Fibroblast of lung (primary cell): ENCODE measurements around the gene ABCF3. TPM values are rescaled to one million over a fixed set of nuclear protein-coding genes. Genes with fewer than 3 reads are reported as not detected.
A peak's percentile ranks its signal among the peaks of the same experiment; 100 is the strongest.

Experiments
- DNase-seq, 2 donors: peaks; one replicate each; pipeline versions ENCODE4 v3.0.0 to v3.0.0-alpha.2; 2010; ENCODE audit warnings: low read depth in 2 of 2
- H2AFZ ChIP-seq: 2 replicates; pipeline ENCODE4 v1.5.1; 2012; ENCODE audit warnings: low read length, control low read depth, inconsistent platforms
- H3K27ac ChIP-seq: 2 replicates; pipeline ENCODE4 v1.5.1; 2011; ENCODE audit warnings: low read length, control low read depth; ENCODE audit not compliant: insufficient read depth
- H3K27me3 ChIP-seq: 2 replicates; pipeline ENCODE4 v1.5.1; 2011; ENCODE audit warnings: mild to moderate bottlenecking, low read length; ENCODE audit not compliant: control insufficient read depth, insufficient read depth
- H3K36me3 ChIP-seq: 2 replicates; pipeline ENCODE4 v1.5.1; 2011; ENCODE audit warnings: low read length; ENCODE audit not compliant: control insufficient read depth, insufficient read depth
- H3K4me1 ChIP-seq: 2 replicates; pipeline ENCODE4 v1.5.1; 2011; ENCODE audit warnings: low read length; ENCODE audit not compliant: control insufficient read depth, insufficient read depth; ENCODE audit errors: extremely low read depth
- H3K4me2 ChIP-seq: 2 replicates; pipeline ENCODE4 v1.5.1; 2011; ENCODE audit warnings: low read length, control low read depth; ENCODE audit not compliant: insufficient read depth; ENCODE audit errors: extremely low read depth
- H3K4me3 ChIP-seq, 4 experiments: fragments of 200-600 bp in 1 of 4; sonication (generic) in 1 of 4; replicated peaks in 1 of 4; 2 replicates each; pipeline ENCODE4 v1.5.1; 2011 to 2016; ENCODE audit warnings: low read length in 4 of 4, low read depth in 3 of 4, mild to moderate bottlenecking in 3 of 4, control low read depth in 2 of 4, inconsistent platforms in 1 of 4, mixed read lengths in 1 of 4; ENCODE audit not compliant: insufficient read depth in 1 of 4; ENCODE audit errors: control extremely low read depth in 1 of 4
- H3K79me2 ChIP-seq: 2 replicates; pipeline ENCODE4 v1.5.1; 2012; ENCODE audit warnings: mild to moderate bottlenecking, low read length, inconsistent platforms; ENCODE audit not compliant: control insufficient read depth, insufficient read depth
- H3K9ac ChIP-seq: 2 replicates; pipeline ENCODE4 v1.5.1; 2011; ENCODE audit warnings: mild to moderate bottlenecking, low read length, control low read depth; ENCODE audit not compliant: insufficient read depth
- H3K9me3 ChIP-seq: 2 replicates; pipeline ENCODE4 v1.5.1; 2012; ENCODE audit warnings: low read depth, low read length; ENCODE audit not compliant: control insufficient read depth, insufficient read depth
- H4K20me1 ChIP-seq: 2 replicates; pipeline ENCODE4 v1.5.1; 2011; ENCODE audit warnings: low read length; ENCODE audit not compliant: control insufficient read depth, insufficient read depth; ENCODE audit errors: extremely low read depth
- CTCF ChIP-seq, 2 donors: IDR thresholded peaks in 1 of 2; conservative IDR thresholded peaks in 1 of 2; 1 replicate in 1 of 2; 2 replicates in 1 of 2; pipeline ENCODE4 v1.5.1; 2011 to 2012; ENCODE audit warnings: low read length in 2 of 2, control low read depth in 1 of 2, inconsistent platforms in 1 of 2, low read depth in 1 of 2, mild to moderate bottlenecking in 1 of 2
- EZH2 ChIP-seq: IDR thresholded peaks from 2 replicates; pipeline ENCODE4 v1.5.1; 2012; ENCODE audit warnings: low read length, control low read depth, mild to moderate bottlenecking; ENCODE audit errors: missing control alignments
- polyA plus RNA-seq, 2 donors: library from polyadenylated mRNA; depleted of rRNA in 1 of 2; stranded (reverse) in 1 of 2; unstranded in 1 of 2; fragments of >200 nt; gene quantifications; 2 replicates each; pipeline ENCODE4 v1.2.1, GENCODE V29; 2011 to 2012; ENCODE audit warnings: missing spikeins in 1 of 2
- total RNA-seq: library from RNA; depleted of rRNA; stranded (reverse); fragments of >200 nt; gene quantifications from 2 replicates; pipeline ENCODE4 v1.2.1, GENCODE V29; 2014

The ABCF3 gene
- total and polyA plus RNA-seq, 2 donors (not counting 1 experiment from before 2014, with no cell fraction given), result 31.3 to 65.1 TPM

- H3K9ac ChIP-seq, result peak overlapping the region; percentile 89
- H4K20me1 ChIP-seq, result no peaks in the 10 kb centered on the region
- H3K27ac ChIP-seq, result peak overlapping the region; percentile 90
- H3K79me2 ChIP-seq, result peaks cover 33% of the 10 kb centered on the region
- peak overlapping the region; percentile 72 to 100 (median 82) for H3K4me3 ChIP-seq
- H3K9me3 ChIP-seq, result no peaks in the 10 kb centered on the region
- peaks cover 28% of the 10 kb centered on the region for H3K36me3 ChIP-seq
- no peak overlapping the region for H2AFZ ChIP-seq
- H3K27me3 ChIP-seq, result no peaks in the 10 kb centered on the region
- peak overlapping the region; percentile 92 for H3K4me2 ChIP-seq
- peaks cover 10% of the 10 kb centered on the region for H3K4me1 ChIP-seq
- DNase-seq, result no peak
- TF ChIP-seq EZH2 (no peak), CTCF (conservative IDR thresholded peaks at IDR 0.05 in 1 of 2, IDR thresholded peaks at IDR 0.05 in 1 of 2; ENCODE audit: low read depth in 1 of 2, low read length in 2 of 2) (no peak)
Observed at GRCh38 chr3:184186902-184187207, 856 bp downstream of the ABCF3 start.

- Histone ChIP-seq H3K4me2 (no peak overlapping the region), H4K20me1 (no peaks in the 10 kb centered on the region), H3K27ac (no peak overlapping the region), H3K9ac (no peak overlapping the region), H3K4me3 (no peak overlapping the region), H3K27me3 (no peaks in the 10 kb centered on the region), H3K79me2 (peaks cover 33% of the 10 kb centered on the region), H2AFZ (no peak overlapping the region), H3K9me3 (no peaks in the 10 kb centered on the region), H3K4me1 (peaks cover 10% of the 10 kb centered on the region), H3K36me3 (peaks cover 20% of the 10 kb centered on the region)
- TF ChIP-seq CTCF (conservative IDR thresholded peaks at IDR 0.05 in 1 of 2, IDR thresholded peaks at IDR 0.05 in 1 of 2; ENCODE audit: low read depth in 1 of 2, low read length in 2 of 2), result no peak
- no peak for TF ChIP-seq EZH2
- no peak for DNase-seq
Observed at GRCh38 chr3:184188080-184188479, 2.1 kb downstream of the ABCF3 start.

- Histone ChIP-seq H3K9me3 (no peaks in the 10 kb centered on the region), H3K79me2 (peaks cover 33% of the 10 kb centered on the region), H3K4me3 (no peak overlapping the region), H3K36me3 (peaks cover 25% of the 10 kb centered on the region), H3K9ac (no peak overlapping the region), H3K4me2 (no peak overlapping the region), H3K27me3 (no peaks in the 10 kb centered on the region), H3K4me1 (peaks cover 10% of the 10 kb centered on the region), H2AFZ (no peak overlapping the region), H3K27ac (no peak overlapping the region), H4K20me1 (no peaks in the 10 kb centered on the region)
- no peak for DNase-seq
- TF ChIP-seq CTCF (conservative IDR thresholded peaks at IDR 0.05 in 1 of 2, IDR thresholded peaks at IDR 0.05 in 1 of 2; ENCODE audit: low read depth in 1 of 2, low read length in 2 of 2) (no peak), EZH2 (no peak)
Observed at GRCh38 chr3:184189421-184189820, 3.4 kb downstream of the ABCF3 start.
